HepG2 (cell line): ENCODE measurements around the gene LBX2. TPM values are rescaled to one million over a fixed set of nuclear protein-coding genes. Genes with fewer than 3 reads are reported as not detected.
A peak's percentile ranks its signal among the peaks of the same experiment; 100 is the strongest.

ENCODE experiments used
- CBX5 ChIP-seq: sonication (generic); formaldehyde crosslinking; IDR thresholded peaks from 2 replicates; pipeline ENCODE4 v1.4.0; 2020; ENCODE audit warnings: missing genetic modification reagents, borderline replicate concordance
- CCDC6 ChIP-seq: sonication (generic); formaldehyde crosslinking; IDR thresholded peaks from 2 replicates; pipeline ENCODE4 v1.8.1; 2022; ENCODE audit warnings: mild to moderate bottlenecking, missing genetic modification reagents, moderate library complexity
- DNMT3B ChIP-seq: conservative IDR thresholded peaks from 2 replicates; pipeline ENCODE4 v1.6.1; 2016; ENCODE audit warnings: missing biosample characterization, control low read depth
- EED ChIP-seq: sonication (generic); formaldehyde crosslinking; IDR thresholded peaks from 2 replicates; pipeline ENCODE4 v1.5.0; 2020; ENCODE audit warnings: mild to moderate bottlenecking, missing genetic modification reagents
- GABPA ChIP-seq, 2 experiments: IDR thresholded peaks; 2 replicates each; pipeline ENCODE4 v1.6.1; 2011 to 2016; ENCODE audit warnings: low read depth in 2 of 2, low read length in 1 of 2, missing biosample characterization in 1 of 2, missing genetic modification characterization in 1 of 2
- HMGA1 ChIP-seq: sonication (generic); formaldehyde crosslinking; conservative IDR thresholded peaks from 2 replicates; pipeline ENCODE4 v1.4.0; 2020; ENCODE audit warnings: missing genetic modification reagents
- PTBP1 ChIP-seq: fragments of 200-400 bp; formaldehyde crosslinking; IDR thresholded peaks from 2 replicates; pipeline ENCODE4 v1.6.1; 2018; ENCODE audit warnings: low read length, low read depth; ENCODE audit not compliant: poor library complexity, severe bottlenecking
- RBAK ChIP-seq: sonication (generic); formaldehyde crosslinking; IDR thresholded peaks from 2 replicates; pipeline ENCODE4 v1.5.1; 2020; ENCODE audit warnings: mild to moderate bottlenecking, missing genetic modification reagents
- SP1 ChIP-seq, 2 experiments: fragments of 450-650 bp in 1 of 2; sonication (generic) in 1 of 2; formaldehyde crosslinking in 1 of 2; IDR thresholded peaks; 2 replicates each; pipeline versions ENCODE4 v1.4.0 to v1.6.1; 2016 to 2020; ENCODE audit warnings: missing genetic modification reagents in 1 of 2
- TCF12 ChIP-seq, 2 experiments: fragments of 450-650 bp in 1 of 2; sonication (generic) in 1 of 2; formaldehyde crosslinking in 1 of 2; IDR thresholded peaks; 2 replicates each; pipeline versions ENCODE4 v1.6.1 to v1.8.0; 2017 to 2022; ENCODE audit warnings: antibody characterized with exemption in 1 of 2, mild to moderate bottlenecking in 1 of 2, missing genetic modification reagents in 1 of 2, moderate library complexity in 1 of 2
- TOE1 ChIP-seq: sonication (generic); formaldehyde crosslinking; IDR thresholded peaks from 2 replicates; pipeline ENCODE4 v1.4.0; 2020; ENCODE audit warnings: mild to moderate bottlenecking, missing genetic modification reagents
- ZBTB3 ChIP-seq: sonication (generic); formaldehyde crosslinking; IDR thresholded peaks from 2 replicates; pipeline ENCODE4 v1.4.0; 2020; ENCODE audit warnings: low read depth, mild to moderate bottlenecking, moderate library complexity, missing genetic modification reagents, borderline replicate concordance
- ZNF264 ChIP-seq: sonication (generic); formaldehyde crosslinking; IDR thresholded peaks from 2 replicates; pipeline ENCODE4 v1.4.0; 2020; ENCODE audit warnings: missing genetic modification reagents
- polyA plus RNA-seq, 8 experiments: library from polyadenylated mRNA; depleted of rRNA in 3 of 8; stranded (reverse) in 7 of 8; unstranded in 1 of 8; fragments of >200 nt; fragmentation: Illumina TruSeq in 4 of 8; extraction: Trizol in 4 of 8; gene quantifications; 2 replicates each; pipeline versions ENCODE4 v1.2.1 to v1.2.3, GENCODE V29; 2011 to 2016; ENCODE audit warnings: low read depth in 4 of 8, missing spikeins in 1 of 8, mixed read lengths in 1 of 8; ENCODE audit not compliant: insufficient read depth in 1 of 8
- total RNA-seq, 5 experiments: library from RNA; depleted of rRNA; stranded (reverse); fragments of >200 nt; fragmentation: Illumina TruSeq; extraction: Trizol; gene quantifications; 2 replicates each; pipeline ENCODE4 v1.2.3, GENCODE V29; 2016; ENCODE audit warnings: low read depth in 1 of 5
- TF ChIP-seq, protein P1 (sequence below), 2 experiments: sonication (generic) in 1 of 2; formaldehyde crosslinking in 1 of 2; IDR thresholded peaks; 2 replicates each; pipeline versions ENCODE4 v1.4.0 to v1.6.1; 2016 to 2020; ENCODE audit warnings: borderline replicate concordance in 1 of 2, low read depth in 1 of 2, mild to moderate bottlenecking in 1 of 2, missing genetic modification reagents in 1 of 2
- TF ChIP-seq, protein P2 (sequence below): sonication (generic); formaldehyde crosslinking; IDR thresholded peaks from 2 replicates; pipeline ENCODE4 v1.4.0; 2020; ENCODE audit warnings: mild to moderate bottlenecking, missing genetic modification reagents, borderline replicate concordance
- TF ChIP-seq, protein P3 (sequence below): sonication (generic); formaldehyde crosslinking; IDR thresholded peaks from 2 replicates; pipeline ENCODE4 v1.8.0; 2022; ENCODE audit warnings: missing genetic modification reagents, mild to moderate bottlenecking, borderline replicate concordance

LBX2 gene
- total and polyA plus RNA-seq, 2 of the 13 experiments (the other 11 are each of a cell fraction or from before 2014, with no cell fraction given): 6.4 to 8.1 TPM

DNA sequence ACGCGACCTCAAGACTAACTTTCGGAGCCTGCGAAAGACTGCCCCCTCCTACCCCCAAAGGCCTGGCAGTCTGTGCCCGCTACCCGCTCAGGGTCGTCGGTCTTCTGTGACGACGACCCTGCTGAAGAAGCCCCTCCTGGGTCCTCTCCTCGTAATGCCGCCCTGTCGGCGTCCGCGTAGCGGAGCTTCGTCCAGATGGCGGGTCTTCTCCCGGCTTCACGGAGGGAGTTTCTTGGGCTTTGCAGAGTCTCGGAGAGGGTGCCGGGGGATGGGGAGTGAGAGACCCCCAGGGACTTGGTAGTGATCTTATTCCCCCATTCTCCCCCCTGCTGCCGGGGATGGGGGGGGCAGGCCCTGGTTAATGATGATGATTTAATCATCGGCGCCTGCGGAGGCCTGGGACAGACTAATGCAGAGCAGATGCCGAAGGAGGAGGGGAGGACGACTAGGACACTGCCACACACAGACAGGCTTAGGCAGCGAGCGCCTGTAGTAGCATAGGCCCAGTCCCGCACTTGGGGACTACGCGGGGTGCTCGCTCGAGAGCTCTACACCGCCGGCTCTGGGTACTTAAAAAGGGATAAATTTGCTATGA lies 8.6 kb upstream of the LBX2 start (continued):
- TF ChIP-seq HMGA1 (CRISPR knock-in tag) (no peak), RBAK (CRISPR knock-in tag) (no peak), TOE1 (CRISPR knock-in tag) (no peak), ZBTB3 (CRISPR knock-in tag) (no peak), DNMT3B (CRISPR knock-in tag) (no peak), CCDC6 (CRISPR knock-in tag) (no peak), SP1 (IDR thresholded peaks at IDR 0.05) (no peak), SP1 (CRISPR knock-in tag; IDR thresholded peaks at IDR 0.05) (no peak), EED (CRISPR knock-in tag) (peak; percentile 26; the same call in 1 of the 2 replicates), CBX5 (no peak), GABPA (IDR thresholded peaks at IDR 0.05; ENCODE audit: low read depth, low read length) (no peak), GABPA (CRISPR knock-in tag; IDR thresholded peaks at IDR 0.05; ENCODE audit: low read depth) (no peak), TCF12 (IDR thresholded peaks at IDR 0.05) (no peak), TCF12 (CRISPR knock-in tag; IDR thresholded peaks at IDR 0.05) (no peak), PTBP1 (no peak), ZNF264 (no peak)
- TF ChIP-seq, protein P1, sequence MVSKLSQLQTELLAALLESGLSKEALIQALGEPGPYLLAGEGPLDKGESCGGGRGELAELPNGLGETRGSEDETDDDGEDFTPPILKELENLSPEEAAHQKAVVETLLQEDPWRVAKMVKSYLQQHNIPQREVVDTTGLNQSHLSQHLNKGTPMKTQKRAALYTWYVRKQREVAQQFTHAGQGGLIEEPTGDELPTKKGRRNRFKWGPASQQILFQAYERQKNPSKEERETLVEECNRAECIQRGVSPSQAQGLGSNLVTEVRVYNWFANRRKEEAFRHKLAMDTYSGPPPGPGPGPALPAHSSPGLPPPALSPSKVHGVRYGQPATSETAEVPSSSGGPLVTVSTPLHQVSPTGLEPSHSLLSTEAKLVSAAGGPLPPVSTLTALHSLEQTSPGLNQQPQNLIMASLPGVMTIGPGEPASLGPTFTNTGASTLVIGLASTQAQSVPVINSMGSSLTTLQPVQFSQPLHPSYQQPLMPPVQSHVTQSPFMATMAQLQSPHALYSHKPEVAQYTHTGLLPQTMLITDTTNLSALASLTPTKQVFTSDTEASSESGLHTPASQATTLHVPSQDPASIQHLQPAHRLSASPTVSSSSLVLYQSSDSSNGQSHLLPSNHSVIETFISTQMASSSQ (IDR thresholded peaks at IDR 0.05; ENCODE audit: low read depth): no peak
- TF ChIP-seq, protein P1 (CRISPR knock-in tag; IDR thresholded peaks at IDR 0.05; ENCODE audit: borderline replicate concordance): no peak
- TF ChIP-seq, protein P2, sequence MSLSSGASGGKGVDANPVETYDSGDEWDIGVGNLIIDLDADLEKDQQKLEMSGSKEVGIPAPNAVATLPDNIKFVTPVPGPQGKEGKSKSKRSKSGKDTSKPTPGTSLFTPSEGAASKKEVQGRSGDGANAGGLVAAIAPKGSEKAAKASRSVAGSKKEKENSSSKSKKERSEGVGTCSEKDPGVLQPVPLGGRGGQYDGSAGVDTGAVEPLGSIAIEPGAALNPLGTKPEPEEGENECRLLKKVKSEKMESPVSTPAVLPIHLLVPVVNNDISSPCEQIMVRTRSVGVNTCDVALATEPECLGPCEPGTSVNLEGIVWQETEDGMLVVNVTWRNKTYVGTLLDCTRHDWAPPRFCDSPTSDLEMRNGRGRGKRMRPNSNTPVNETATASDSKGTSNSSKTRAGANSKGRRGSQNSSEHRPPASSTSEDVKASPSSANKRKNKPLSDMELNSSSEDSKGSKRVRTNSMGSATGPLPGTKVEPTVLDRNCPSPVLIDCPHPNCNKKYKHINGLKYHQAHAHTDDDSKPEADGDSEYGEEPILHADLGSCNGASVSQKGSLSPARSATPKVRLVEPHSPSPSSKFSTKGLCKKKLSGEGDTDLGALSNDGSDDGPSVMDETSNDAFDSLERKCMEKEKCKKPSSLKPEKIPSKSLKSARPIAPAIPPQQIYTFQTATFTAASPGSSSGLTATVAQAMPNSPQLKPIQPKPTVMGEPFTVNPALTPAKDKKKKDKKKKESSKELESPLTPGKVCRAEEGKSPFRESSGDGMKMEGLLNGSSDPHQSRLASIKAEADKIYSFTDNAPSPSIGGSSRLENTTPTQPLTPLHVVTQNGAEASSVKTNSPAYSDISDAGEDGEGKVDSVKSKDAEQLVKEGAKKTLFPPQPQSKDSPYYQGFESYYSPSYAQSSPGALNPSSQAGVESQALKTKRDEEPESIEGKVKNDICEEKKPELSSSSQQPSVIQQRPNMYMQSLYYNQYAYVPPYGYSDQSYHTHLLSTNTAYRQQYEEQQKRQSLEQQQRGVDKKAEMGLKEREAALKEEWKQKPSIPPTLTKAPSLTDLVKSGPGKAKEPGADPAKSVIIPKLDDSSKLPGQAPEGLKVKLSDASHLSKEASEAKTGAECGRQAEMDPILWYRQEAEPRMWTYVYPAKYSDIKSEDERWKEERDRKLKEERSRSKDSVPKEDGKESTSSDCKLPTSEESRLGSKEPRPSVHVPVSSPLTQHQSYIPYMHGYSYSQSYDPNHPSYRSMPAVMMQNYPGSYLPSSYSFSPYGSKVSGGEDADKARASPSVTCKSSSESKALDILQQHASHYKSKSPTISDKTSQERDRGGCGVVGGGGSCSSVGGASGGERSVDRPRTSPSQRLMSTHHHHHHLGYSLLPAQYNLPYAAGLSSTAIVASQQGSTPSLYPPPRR (CRISPR knock-in tag): peak; percentile 48; the same call in 1 of the 2 replicates
- TF ChIP-seq, protein P3, sequence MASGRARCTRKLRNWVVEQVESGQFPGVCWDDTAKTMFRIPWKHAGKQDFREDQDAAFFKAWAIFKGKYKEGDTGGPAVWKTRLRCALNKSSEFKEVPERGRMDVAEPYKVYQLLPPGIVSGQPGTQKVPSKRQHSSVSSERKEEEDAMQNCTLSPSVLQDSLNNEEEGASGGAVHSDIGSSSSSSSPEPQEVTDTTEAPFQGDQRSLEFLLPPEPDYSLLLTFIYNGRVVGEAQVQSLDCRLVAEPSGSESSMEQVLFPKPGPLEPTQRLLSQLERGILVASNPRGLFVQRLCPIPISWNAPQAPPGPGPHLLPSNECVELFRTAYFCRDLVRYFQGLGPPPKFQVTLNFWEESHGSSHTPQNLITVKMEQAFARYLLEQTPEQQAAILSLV (CRISPR knock-in tag): no peak
